GM12878 (cell line): ENCODE results near the gene CD7. TPM values are rescaled to one million over a fixed set of nuclear protein-coding genes. Genes with fewer than 3 reads are reported as not detected.

Experiments used
- ATAC-seq: fragments of 200-7000 bp; cut with Tn5 transposase; 3 replicates; pipeline ENCODE4 v1.9.1; 2020; ENCODE audit warnings: mild to moderate bottlenecking, moderate library complexity
- BruUV-seq: library from RNA; stranded (reverse); fragments of 400-500 nt; replicated peaks from 2 replicates; lab custom pipeline; 2021; lab: Mats Ljungman, UMichigan
- CTCF ChIA-PET: fragments of 300-600 bp; sonication (Branson Sonifier 250); formaldehyde crosslinking; extraction: SDS; loops from one replicate; lab custom pipeline; 2021; ENCODE audit warnings: inconsistent platforms; lab: Yijun Ruan, JAX
- POLR2A ChIA-PET: fragments of 350-600 bp; formaldehyde crosslinking; extraction: SDS; loops from one replicate; lab custom pipeline; 2021; ENCODE audit warnings: inconsistent platforms; lab: Charles Lee
- RAD21 ChIA-PET: fragments of 300-600 bp; sonication (Branson Sonifier 250); formaldehyde crosslinking; loops from one replicate; lab custom pipeline; 2023; ENCODE audit warnings: antibody characterized with exemption; ENCODE audit not compliant: unreplicated experiment; lab: Charles Lee
- SMC1A ChIA-PET: fragments of 300-600 bp; sonication (Branson Sonifier 250); formaldehyde crosslinking; loops from one replicate; lab custom pipeline; 2023; ENCODE audit not compliant: unreplicated experiment, uncharacterized antibody; lab: Charles Lee
- DNase-seq: peaks from one replicate; pipeline ENCODE4 v3.0.0-alpha.2; 2011; ENCODE audit warnings: low read depth, low spot score
- FAIRE-seq: peaks from 3 replicates; lab custom pipeline; 2011; peaks lifted over from hg19 to GRCh38; lab: Jason Lieb, UNC
- H2AFZ ChIP-seq: 2 replicates; pipeline ENCODE4 v1.6.0; 2011; ENCODE audit warnings: low read depth, low read length, control low read depth; ENCODE audit not compliant: control insufficient read depth
- H3K27ac ChIP-seq: 2 replicates; pipeline ENCODE4 v1.5.1; 2011; ENCODE audit warnings: control low read depth; ENCODE audit not compliant: control insufficient read depth, insufficient read depth
- H3K27me3 ChIP-seq, 2 experiments: replicated peaks in 1 of 2; 2 replicates each; pipeline versions ENCODE4 v1.6.0 to v1.6.1; 2011; ENCODE audit warnings: low read length in 1 of 2; ENCODE audit not compliant: control insufficient read depth in 2 of 2, insufficient read depth in 2 of 2
- H3K36me3 ChIP-seq, 2 experiments: 2 replicates each; pipeline ENCODE4 v1.5.1; 2011; ENCODE audit warnings: low read length in 1 of 2; ENCODE audit not compliant: control insufficient read depth in 2 of 2, insufficient read depth in 2 of 2
- H3K4me1 ChIP-seq: 2 replicates; pipeline ENCODE4 v1.6.1; 2011; ENCODE audit warnings: mild to moderate bottlenecking, low read length, moderate library complexity, mixed read lengths; ENCODE audit not compliant: control insufficient read depth, insufficient read depth
- H3K4me2 ChIP-seq: 2 replicates; pipeline ENCODE4 v1.6.0; 2011; ENCODE audit warnings: control low read depth; ENCODE audit not compliant: control insufficient read depth, insufficient read depth
- H3K4me3 ChIP-seq: fragments of 200-600 bp; sonication (generic); 2 replicates; pipeline ENCODE4 v1.5.1; 2016
- H3K79me2 ChIP-seq: 2 replicates; pipeline ENCODE4 v1.6.0; 2011; ENCODE audit warnings: low read length; ENCODE audit not compliant: control insufficient read depth, insufficient read depth
- H3K9ac ChIP-seq: 2 replicates; pipeline ENCODE4 v1.8.0; 2011; ENCODE audit warnings: low read length, control low read depth, mixed read lengths; ENCODE audit not compliant: control insufficient read depth, insufficient read depth
- H3K9me3 ChIP-seq: replicated peaks from 3 replicates; pipeline ENCODE4 v1.5.1; 2011; ENCODE audit warnings: mild to moderate bottlenecking, low read length; ENCODE audit not compliant: control insufficient read depth, insufficient read depth
- H4K20me1 ChIP-seq: 2 replicates; pipeline ENCODE4 v1.6.0; 2011; ENCODE audit not compliant: control insufficient read depth, insufficient read depth
- BCLAF1 ChIP-seq: fragments of 450-650 bp; IDR thresholded peaks from 2 replicates; pipeline ENCODE4 v1.6.1; 2017; ENCODE audit warnings: antibody characterized with exemption, mild to moderate bottlenecking, moderate library complexity
- CHD1 ChIP-seq: IDR thresholded peaks from 2 replicates; pipeline ENCODE4 v1.6.1; 2012; ENCODE audit warnings: low read depth, low read length, improper control_type of control experiment
- MTA3 ChIP-seq: IDR thresholded peaks from 2 replicates; pipeline ENCODE4 v1.6.1; 2012; ENCODE audit warnings: low read length, inconsistent platforms, borderline replicate concordance
- PML ChIP-seq: IDR thresholded peaks from 2 replicates; pipeline ENCODE4 v1.6.1; 2012; ENCODE audit warnings: low read length, inconsistent platforms
- POLR2AphosphoS5 ChIP-seq: IDR thresholded peaks from 2 replicates; pipeline ENCODE4 v1.6.1; 2011; ENCODE audit warnings: mild to moderate bottlenecking, low read length, inconsistent platforms
- STAT3 ChIP-seq: IDR thresholded peaks from 2 replicates; pipeline ENCODE4 v1.6.1; 2011; ENCODE audit warnings: low read depth, low read length, improper control_type of control experiment
- ZNF274 ChIP-seq: IDR thresholded peaks from one replicate; pipeline ENCODE4 v1.8.0; 2011; ENCODE audit not compliant: insufficient read length, insufficient read depth
- WGBS: methylation state at CpG from one replicate; pipeline ENCODE4 v1.1.6; 2016; ENCODE audit warnings: low lambda C conversion rate; ENCODE audit not compliant: insufficient replicate concordance, insufficient coverage; ENCODE audit errors: missing lambda C conversion rate; 5-methylcytosine and 5-hydroxymethylcytosine counted together
- in situ Hi-C: fragments of 300-500 bp; cut with MboI; formaldehyde crosslinking; loops from 9 replicates; pipeline ENCODE4 v1.14.3; 2018; ENCODE audit warnings: mixed read lengths
- intact Hi-C: fragments of 100-400 bp; cut with micrococcal nuclease; formaldehyde crosslinking; loops from one replicate; pipeline ENCODE4 v1.14.2; 2022; ENCODE audit not compliant: unreplicated experiment
- polyA plus RNA-seq, 11 experiments: library from polyadenylated mRNA; depleted of rRNA in 4 of 11; unstranded in 6 of 11; stranded (reverse) in 5 of 11; fragments of >200 nt; fragmentation: Nextera tagmentation in 4 of 11; fragmentation: Illumina TruSeq in 1 of 11; extraction: Ambion mirVana in 4 of 11; extraction: Trizol in 1 of 11; gene quantifications; 1 replicate in 1 of 11; 2 replicates in 10 of 11; pipeline versions ENCODE4 v1.2.1 to v1.2.3, GENCODE V29; 2011 to 2016; ENCODE audit warnings: inconsistent platforms in 2 of 11, missing spikeins in 2 of 11, low read depth in 1 of 11
- total RNA-seq, 4 experiments: library from RNA; depleted of rRNA in 3 of 4; stranded (reverse); fragments of >200 nt in 3 of 4; fragmentation: Illumina TruSeq in 1 of 4; extraction: Trizol in 1 of 4; gene quantifications; 2 replicates each; pipeline versions ENCODE4 v1.2.1 to v1.2.3, GENCODE V29; 2013 to 2021

Gene CD7
- total and polyA plus RNA-seq, 10 of the 15 experiments (the other 5 are each of a cell fraction or from before 2014, with no cell fraction given), result 0.33 TPM; not detected in 9

- H3K27me3 ChIP-seq, result no peaks in the 10 kb centered on the region; a peak in 1 of 4 replicates
- no peaks in the 10 kb centered on the region; the same call in 1 of the 2 replicates for H3K4me1 ChIP-seq
- in situ Hi-C loops, result no loop called here
- ChIA-PET CTCF (interaction anchor here (1.2 to 6.2 kb wide), 3 partner anchors 24 to 89 kb away, joined by 3 to 94 read pairs (median 4); no protein-coding TSS in a partner anchor), RAD21 (interaction anchor here (1.4 to 6.5 kb wide), 2 partner anchors 16 to 25 kb away, joined by 3 to 77 read pairs; no protein-coding TSS in a partner anchor), POLR2A (interaction anchor here (1.1 to 1.2 kb wide), 2 partner anchors 22 to 27 kb away, joined by 3 to 6 read pairs; no protein-coding TSS in a partner anchor), SMC1A (interaction anchor here (1.1 kb wide), 2 partner anchors 25 to 119 kb away, joined by 3 read pairs; no protein-coding TSS in a partner anchor)
- DNase-seq (no peak), ATAC-seq (no peak), FAIRE-seq (no peak)
- BruUV-seq, result no TSS peak
- no peak overlapping the region for H3K4me2 ChIP-seq
- no peaks in the 10 kb centered on the region for H4K20me1 ChIP-seq
- 35% methylated on average over 30 of the region's 30 CpGs for WGBS
- TF ChIP-seq ZNF274 (no peak), BCLAF1 (no peak), STAT3 (no peak), CHD1 (no peak), PML (no peak), POLR2AphosphoS5 (no peak), MTA3 (no peak)
- H3K27ac ChIP-seq, result no peak overlapping the region
- H3K4me3 ChIP-seq, result no peak overlapping the region
- intact Hi-C loops, result no loop called here
- H2AFZ ChIP-seq, result no peak overlapping the region
- H3K9ac ChIP-seq, result no peak overlapping the region
- H3K36me3 ChIP-seq, result no peaks in the 10 kb centered on the region
- H3K9me3 ChIP-seq, result no peaks in the 10 kb centered on the region; the same call in 2 of the 3 replicates
- H3K79me2 ChIP-seq, result no peaks in the 10 kb centered on the region
These were observed 8.1 kb upstream of the CD7 start for GRCh38 chr17:82325286-82326180.
